ENCODE data around the gene UBE2D1.

The UBE2D1 gene

GRCh38 chr10:58322072-58322834, 12.6 kb upstream of the UBE2D1 start:
- Histone ChIP-seq H3K4me3 (ENCODE audit: severe bottlenecking) (no peak overlapping the region), H3K9me3 (ENCODE audit: severe bottlenecking) (no peaks in the 10 kb centered on the region), H3K4me1 (ENCODE audit: insufficient read depth, poor library complexity, severe bottlenecking) (peaks cover 6% of the 10 kb centered on the region), H3K27ac (ENCODE audit: poor library complexity, severe bottlenecking) (no peak overlapping the region), H3K27me3 (ENCODE audit: insufficient read depth, poor library complexity, severe bottlenecking) (no peaks in the 10 kb centered on the region), H3K36me3 (ENCODE audit: low read depth) (no peaks in the 10 kb centered on the region)
- DNase-seq (ENCODE audit: low spot score) (no peak), ATAC-seq (ENCODE audit: low read depth) (peak; percentile 33; the same call in 1 of the 3 replicates)
- TF ChIP-seq CTCF (IDR thresholded peaks at IDR 0.05; ENCODE audit: poor library complexity, severe bottlenecking), result no peak

GRCh38 chr10:58322835-58323209, 12.0 kb upstream of the UBE2D1 start:
- H3K27me3 ChIP-seq (ENCODE audit: insufficient read depth, poor library complexity, severe bottlenecking), result no peaks in the 10 kb centered on the region
- ATAC-seq (ENCODE audit: low read depth) (no peak; the same call in 2 of the 3 replicates), DNase-seq (ENCODE audit: low spot score) (no peak)
- H3K4me1 ChIP-seq (ENCODE audit: insufficient read depth, poor library complexity, severe bottlenecking), result peaks cover 6% of the 10 kb centered on the region
- H3K27ac ChIP-seq (ENCODE audit: poor library complexity, severe bottlenecking), result no peak overlapping the region
- no peaks in the 10 kb centered on the region for H3K36me3 ChIP-seq (ENCODE audit: low read depth)
- no peak for TF ChIP-seq CTCF (IDR thresholded peaks at IDR 0.05; ENCODE audit: poor library complexity, severe bottlenecking)
- no peaks in the 10 kb centered on the region for H3K9me3 ChIP-seq (ENCODE audit: severe bottlenecking)
- H3K4me3 ChIP-seq (ENCODE audit: severe bottlenecking), result no peak overlapping the region

- Histone ChIP-seq H3K9me3 (ENCODE audit: severe bottlenecking) (no peaks in the 10 kb centered on the region), H3K36me3 (ENCODE audit: low read depth) (no peaks in the 10 kb centered on the region), H3K27me3 (ENCODE audit: insufficient read depth, poor library complexity, severe bottlenecking) (no peaks in the 10 kb centered on the region), H3K27ac (ENCODE audit: poor library complexity, severe bottlenecking) (no peak overlapping the region), H3K4me1 (ENCODE audit: insufficient read depth, poor library complexity, severe bottlenecking) (peaks cover 6% of the 10 kb centered on the region), H3K4me3 (ENCODE audit: severe bottlenecking) (no peak overlapping the region)
- no peak for TF ChIP-seq CTCF (IDR thresholded peaks at IDR 0.05; ENCODE audit: poor library complexity, severe bottlenecking)
- ATAC-seq (ENCODE audit: low read depth), result no peak
- no peak for DNase-seq (ENCODE audit: low spot score)
These were observed 7.8 kb upstream of the UBE2D1 start for GRCh38 chr10:58326967-58327381.

GRCh38 chr10:58328233-58328632, 6.6 kb upstream of the UBE2D1 start:
- no peak overlapping the region for H3K4me3 ChIP-seq (ENCODE audit: severe bottlenecking)
- no peaks in the 10 kb centered on the region for H3K36me3 ChIP-seq (ENCODE audit: low read depth)
- no peak for DNase-seq (ENCODE audit: low spot score)
- no peaks in the 10 kb centered on the region for H3K27me3 ChIP-seq (ENCODE audit: insufficient read depth, poor library complexity, severe bottlenecking)
- no peak for TF ChIP-seq CTCF (IDR thresholded peaks at IDR 0.05; ENCODE audit: poor library complexity, severe bottlenecking)
- no peaks in the 10 kb centered on the region for H3K4me1 ChIP-seq (ENCODE audit: insufficient read depth, poor library complexity, severe bottlenecking)
- ATAC-seq (ENCODE audit: low read depth), result no peak
- H3K27ac ChIP-seq (ENCODE audit: poor library complexity, severe bottlenecking), result no peak overlapping the region
- H3K9me3 ChIP-seq (ENCODE audit: severe bottlenecking), result no peaks in the 10 kb centered on the region

- no peak overlapping the region for H3K27ac ChIP-seq (ENCODE audit: poor library complexity, severe bottlenecking)
These were observed 4.4 kb upstream of the UBE2D1 start for GRCh38 chr10:58330431-58330830.

More at GRCh38 chr10:58330431-58330830, 4.4 kb upstream of the UBE2D1 start:
- H3K36me3 ChIP-seq (ENCODE audit: low read depth), result no peaks in the 10 kb centered on the region
- no peak overlapping the region for H3K4me3 ChIP-seq (ENCODE audit: severe bottlenecking)
- TF ChIP-seq CTCF (IDR thresholded peaks at IDR 0.05; ENCODE audit: poor library complexity, severe bottlenecking), result no peak
- H3K9me3 ChIP-seq (ENCODE audit: severe bottlenecking), result no peaks in the 10 kb centered on the region
- H3K27me3 ChIP-seq (ENCODE audit: insufficient read depth, poor library complexity, severe bottlenecking), result no peaks in the 10 kb centered on the region
- ATAC-seq (ENCODE audit: low read depth), result no peak
- no peaks in the 10 kb centered on the region for H3K4me1 ChIP-seq (ENCODE audit: insufficient read depth, poor library complexity, severe bottlenecking)
- no peak for DNase-seq (ENCODE audit: low spot score)
